H1 (cell line): Measurements from ENCODE around the gene SPATA32.

Experiments used
- CBX5 ChIP-seq: fragments of 300-800, 300-1000 bp; sonication (generic); IDR thresholded peaks from 2 replicates; pipeline ENCODE4 v1.7.1; 2016; ENCODE audit warnings: antibody characterized with exemption, low read length, low read depth
- CTCF ChIP-seq, 3 experiments: IDR thresholded peaks; 1 replicate in 2 of 3; 2 replicates in 1 of 3; pipeline versions ENCODE4 v1.5.1 to v1.6.1; 2011; ENCODE audit warnings: low read length in 3 of 3, mild to moderate bottlenecking in 3 of 3, inconsistent platforms in 2 of 3, low read depth in 1 of 3, moderate library complexity in 1 of 3; ENCODE audit not compliant: insufficient read depth in 1 of 3; ENCODE audit errors: control extremely low read depth in 1 of 3
- EZH2 ChIP-seq: fragments of 200-600 bp; sonication (generic); IDR thresholded peaks from 2 replicates; pipeline ENCODE4 v1.7.1; 2012; ENCODE audit warnings: low read depth, mild to moderate bottlenecking, moderate library complexity, low read length, inconsistent platforms; ENCODE audit not compliant: severe bottlenecking
- SP2 ChIP-seq: IDR thresholded peaks from 2 replicates; pipeline ENCODE4 v1.6.1; 2012; ENCODE audit warnings: mild to moderate bottlenecking, low read length, inconsistent platforms
- YY1 ChIP-seq: IDR thresholded peaks from 2 replicates; pipeline ENCODE4 v1.6.1; 2011; ENCODE audit warnings: low read depth, mild to moderate bottlenecking, low read length
- ZNF274 ChIP-seq: IDR thresholded peaks from 2 replicates; pipeline ENCODE4 v1.7.0; 2012; ENCODE audit warnings: low read length, borderline replicate concordance; ENCODE audit errors: extremely low read depth

GRCh38 chr17:45279898-45280297 lies 18.0 kb upstream of the SPATA32 start:
- TF ChIP-seq EZH2 (no peak), CTCF (IDR thresholded peaks at IDR 0.05; ENCODE audit: control extremely low read depth in 1 of 3, insufficient read depth in 1 of 3, low read depth in 1 of 3, low read length in 3 of 3) (no peak), ZNF274 (no peak), CBX5 (no peak), YY1 (no peak), SP2 (no peak)
